WTC11 (cell line): ENCODE data around the gene CYP2B6. TPM values are rescaled to one million over a fixed set of nuclear protein-coding genes. Genes with fewer than 3 reads are reported as not detected.

Source experiments
- ATAC-seq: fragments of 200-7000 bp; cut with Tn5 transposase; 2 replicates; pipeline ENCODE4 v1.10.0; 2021; ENCODE audit warnings: mild to moderate bottlenecking, moderate library complexity
- CTCF ChIA-PET: fragments of 300-600 bp; sonication (Branson Sonifier 250); formaldehyde crosslinking; loops from one replicate; lab custom pipeline; 2021; ENCODE audit warnings: antibody characterized with exemption; lab: Charles Lee
- POLR2A ChIA-PET: fragments of 350-600 bp; sonication (Branson Sonifier 250); formaldehyde crosslinking; loops from one replicate; lab custom pipeline; 2021; ENCODE audit warnings: antibody characterized with exemption; lab: Charles Lee
- DNase-seq: peaks from one replicate; pipeline ENCODE4 v3.0.0; 2021; ENCODE audit warnings: low spot score
- H3K27ac Mint-ChIP-seq: 2 replicates; pipeline ENCODE4 v1.8.0; 2021; ENCODE audit warnings: mixed read lengths
- H3K27me3 Mint-ChIP-seq: 2 replicates; pipeline ENCODE4 v1.8.0; 2021; ENCODE audit warnings: low read depth, mild to moderate bottlenecking, moderate library complexity, mixed read lengths
- H3K36me3 Mint-ChIP-seq: 2 replicates; pipeline ENCODE4 v1.8.0; 2021; ENCODE audit warnings: mixed read lengths
- H3K4me1 Mint-ChIP-seq: 2 replicates; pipeline ENCODE4 v1.8.0; 2022; ENCODE audit warnings: mixed read lengths
- H3K4me3 Mint-ChIP-seq: 2 replicates; pipeline ENCODE4 v1.8.0; 2021; ENCODE audit warnings: mild to moderate bottlenecking, moderate library complexity, mixed read lengths
- H3K9me3 Mint-ChIP-seq: 2 replicates; pipeline ENCODE4 v1.8.0; 2021; ENCODE audit warnings: mixed read lengths
- ATF1 ChIP-seq: sonication (generic); formaldehyde crosslinking; IDR thresholded peaks from 2 replicates; pipeline ENCODE4 v1.8.1; 2023; ENCODE audit warnings: mild to moderate bottlenecking, moderate library complexity, missing genetic modification reagents
- ATF2 ChIP-seq: sonication (generic); formaldehyde crosslinking; IDR thresholded peaks from 2 replicates; pipeline ENCODE4 v1.8.1; 2022; ENCODE audit warnings: low read depth, missing genetic modification reagents, borderline replicate concordance
- CDX4 ChIP-seq: fragments of 250-450 bp; sonication (Bioruptor Pico); IDR thresholded peaks from 2 replicates; pipeline ENCODE4 v1.9.0; 2021; ENCODE audit warnings: moderate library complexity, mild to moderate bottlenecking, inconsistent platforms, borderline replicate concordance
- CREB1 ChIP-seq: sonication (generic); formaldehyde crosslinking; IDR thresholded peaks from 2 replicates; pipeline ENCODE4 v1.8.0; 2023; ENCODE audit warnings: mild to moderate bottlenecking, missing genetic modification reagents
- CTCF ChIP-seq: fragments of 200-600 bp; IDR thresholded peaks from 2 replicates; pipeline ENCODE4 v1.8.0; 2022; ENCODE audit warnings: antibody characterized with exemption
- GABPB1 ChIP-seq: sonication (generic); formaldehyde crosslinking; IDR thresholded peaks from 2 replicates; pipeline ENCODE4 v1.8.1; 2023; ENCODE audit warnings: mild to moderate bottlenecking, missing genetic modification reagents
- HMGA2 ChIP-seq: fragments of 250-450 bp; sonication (Bioruptor Pico); IDR thresholded peaks from 2 replicates; pipeline ENCODE4 v1.4.0; 2021; ENCODE audit warnings: mild to moderate bottlenecking, moderate library complexity
- KAT7 ChIP-seq: sonication (generic); formaldehyde crosslinking; IDR thresholded peaks from 2 replicates; pipeline ENCODE4 v1.8.1; 2023; ENCODE audit warnings: missing genetic modification reagents, mild to moderate bottlenecking, borderline replicate concordance
- MAX ChIP-seq: sonication (generic); formaldehyde crosslinking; IDR thresholded peaks from 2 replicates; pipeline ENCODE4 v1.8.0; 2022; ENCODE audit warnings: mild to moderate bottlenecking, missing genetic modification reagents
- MYBL2 ChIP-seq: sonication (generic); formaldehyde crosslinking; IDR thresholded peaks from 2 replicates; pipeline ENCODE4 v1.8.1; 2023; ENCODE audit warnings: mild to moderate bottlenecking, moderate library complexity, missing genetic modification reagents
- OVOL2 ChIP-seq: fragments of 250-450 bp; sonication (Bioruptor Pico); IDR thresholded peaks from 2 replicates; pipeline ENCODE4 v1.9.0; 2021; ENCODE audit warnings: mild to moderate bottlenecking, borderline replicate concordance
- TCF7 ChIP-seq: sonication (generic); formaldehyde crosslinking; IDR thresholded peaks from 2 replicates; pipeline ENCODE4 v1.8.0; 2022; ENCODE audit warnings: mild to moderate bottlenecking, low read depth, missing genetic modification reagents, moderate library complexity
- ZNF416 ChIP-seq: fragments of 250-450 bp; sonication (Bioruptor Pico); IDR thresholded peaks from 2 replicates; pipeline ENCODE4 v1.9.0; 2021; ENCODE audit warnings: mild to moderate bottlenecking, inconsistent platforms
- ZNF425 ChIP-seq: fragments of 250-450 bp; sonication (Bioruptor Pico); conservative IDR thresholded peaks from 2 replicates; pipeline ENCODE4 v1.9.0; 2021; ENCODE audit warnings: mild to moderate bottlenecking
- ZNF532 ChIP-seq: fragments of 250-450 bp; sonication (Bioruptor Pico); IDR thresholded peaks from 2 replicates; pipeline ENCODE4 v1.9.0; 2021; ENCODE audit warnings: mild to moderate bottlenecking, borderline replicate concordance
- ZNF671 ChIP-seq: fragments of 250-450 bp; sonication (Bioruptor Pico); IDR thresholded peaks from 2 replicates; pipeline ENCODE4 v1.8.0; 2021; ENCODE audit warnings: mild to moderate bottlenecking
- total RNA-seq: library from RNA; stranded (reverse); gene quantifications from 3 replicates; pipeline ENCODE4 v1.2.3, GENCODE V29; 2021

The CYP2B6 gene
- total RNA-seq, 1 experiment from 2014 or later, result 10.3 TPM

GRCh38 chr19:40947114-40947513 is 44.0 kb upstream of the CYP2B6 start:
- Mint-ChIP-seq H3K27me3 (peaks cover 15% of the 10 kb centered on the region), H3K36me3 (peaks cover 3% of the 10 kb centered on the region; the same call in 1 of the 2 replicates)
- POLR2A ChIA-PET, result no interaction called here

More at GRCh38 chr19:40947114-40947513, 44.0 kb upstream of the CYP2B6 start:
- DNase-seq (no peak), ATAC-seq (no peak)
- CTCF ChIA-PET, result no interaction called here
- Mint-ChIP-seq H3K4me1 (no peaks in the 10 kb centered on the region), H3K27ac (no peak overlapping the region), H3K9me3 (peaks cover 28% of the 10 kb centered on the region), H3K4me3 (no peak overlapping the region)
- no peak for TF ChIP-seq CTCF
- TF ChIP-seq MYBL2 (CRISPR knock-in tag), result no peak
- no peak for TF ChIP-seq ZNF671
- no peak for TF ChIP-seq ZNF425 (CRISPR knock-in tag)
- TF ChIP-seq ZNF532, result no peak
- no peak for TF ChIP-seq ATF1 (CRISPR knock-in tag)
- no peak for TF ChIP-seq HMGA2 (CRISPR knock-in tag)
- TF ChIP-seq CREB1 (CRISPR knock-in tag), result no peak
- no peak for TF ChIP-seq OVOL2
- TF ChIP-seq TCF7 (CRISPR knock-in tag), result no peak
- TF ChIP-seq GABPB1 (CRISPR knock-in tag), result no peak
- no peak for TF ChIP-seq CDX4
- TF ChIP-seq MAX (CRISPR knock-in tag), result no peak
- no peak for TF ChIP-seq ATF2 (CRISPR knock-in tag)
- no peak for TF ChIP-seq KAT7 (CRISPR knock-in tag)
- no peak for TF ChIP-seq ZNF416 (CRISPR knock-in tag)
